ENCODE results near the gene DNAJC4.

- TF ChIP-seq CTCF (conservative IDR thresholded peaks at IDR 0.05; ENCODE audit: low read length) (no peak), EZH2phosphoT487 (IDR thresholded peaks at IDR 0.05; ENCODE audit: borderline replicate concordance, low read depth, low read length) (no peak)
These were observed 9.5 kb downstream of the DNAJC4 start for GRCh38 chr11:64239662-64240434.
